ENCODE measurements around the gene RHOBTB3. TPM values are rescaled to one million over a fixed set of nuclear protein-coding genes. Genes with fewer than 3 reads are reported as not detected.

The RHOBTB3 gene
- total RNA-seq, 1 donor from 2014 or later, result 66.9 TPM

DNA sequence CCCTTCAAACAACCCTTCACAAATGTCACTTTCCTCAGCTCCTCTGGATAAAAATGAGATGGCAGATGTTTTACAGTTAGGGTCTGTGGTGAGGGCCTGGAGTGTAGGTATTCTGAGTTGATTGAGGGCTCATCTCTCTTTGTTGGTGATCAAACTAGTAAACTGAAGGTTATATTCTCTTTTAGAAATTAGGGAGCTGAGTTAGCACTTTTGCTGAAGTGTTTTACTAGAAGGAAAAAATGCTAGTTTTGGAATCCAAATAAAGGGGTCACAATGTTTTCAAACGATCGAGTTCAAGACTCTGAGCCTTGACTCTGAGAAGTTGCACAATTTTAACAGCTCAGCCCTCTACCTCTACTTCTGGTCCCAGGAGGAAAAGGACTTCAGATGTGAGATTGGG is 23.4 kb downstream of the RHOBTB3 start:
- Mint-ChIP-seq H3K9me3 (no peaks in the 10 kb centered on the region), H3K27ac (ENCODE audit: unreplicated experiment) (no peak overlapping the region), H3K4me1 (peaks cover 2% of the 10 kb centered on the region), H3K4me3 (no peak overlapping the region), H3K36me3 (ENCODE audit: low read depth) (peaks cover 20% of the 10 kb centered on the region), H3K27me3 (ENCODE audit: low read depth) (no peaks in the 10 kb centered on the region)
- no peak for DNase-seq (ENCODE audit: low read depth, low spot score)
- TF ChIP-seq, protein P1, sequence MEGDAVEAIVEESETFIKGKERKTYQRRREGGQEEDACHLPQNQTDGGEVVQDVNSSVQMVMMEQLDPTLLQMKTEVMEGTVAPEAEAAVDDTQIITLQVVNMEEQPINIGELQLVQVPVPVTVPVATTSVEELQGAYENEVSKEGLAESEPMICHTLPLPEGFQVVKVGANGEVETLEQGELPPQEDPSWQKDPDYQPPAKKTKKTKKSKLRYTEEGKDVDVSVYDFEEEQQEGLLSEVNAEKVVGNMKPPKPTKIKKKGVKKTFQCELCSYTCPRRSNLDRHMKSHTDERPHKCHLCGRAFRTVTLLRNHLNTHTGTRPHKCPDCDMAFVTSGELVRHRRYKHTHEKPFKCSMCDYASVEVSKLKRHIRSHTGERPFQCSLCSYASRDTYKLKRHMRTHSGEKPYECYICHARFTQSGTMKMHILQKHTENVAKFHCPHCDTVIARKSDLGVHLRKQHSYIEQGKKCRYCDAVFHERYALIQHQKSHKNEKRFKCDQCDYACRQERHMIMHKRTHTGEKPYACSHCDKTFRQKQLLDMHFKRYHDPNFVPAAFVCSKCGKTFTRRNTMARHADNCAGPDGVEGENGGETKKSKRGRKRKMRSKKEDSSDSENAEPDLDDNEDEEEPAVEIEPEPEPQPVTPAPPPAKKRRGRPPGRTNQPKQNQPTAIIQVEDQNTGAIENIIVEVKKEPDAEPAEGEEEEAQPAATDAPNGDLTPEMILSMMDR (conservative IDR thresholded peaks at IDR 0.05), result no peak

DNA sequence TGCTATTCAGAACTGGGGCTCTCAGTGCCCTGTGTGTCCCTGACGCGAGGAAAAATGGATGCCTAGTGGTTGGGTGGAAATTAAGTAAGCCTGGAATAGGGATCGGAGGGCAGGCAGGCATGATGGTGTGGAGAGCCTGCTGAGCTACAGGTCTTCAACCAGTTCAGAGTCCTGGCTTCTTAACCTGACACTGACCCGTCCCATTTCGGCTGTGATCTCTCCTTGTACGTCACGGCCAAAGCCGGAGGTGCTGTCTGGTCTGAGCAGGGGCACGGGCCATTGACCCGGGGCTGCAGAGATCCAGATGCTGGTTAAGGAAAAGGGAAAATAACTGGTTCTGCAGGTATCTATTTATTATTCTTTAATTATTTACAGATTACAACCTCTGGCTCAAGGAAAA is 27.9 kb downstream of the RHOBTB3 start:
- TF ChIP-seq, protein P1 (conservative IDR thresholded peaks at IDR 0.05), result no peak
- Mint-ChIP-seq H3K27ac (ENCODE audit: unreplicated experiment) (no peak overlapping the region), H3K4me1 (peaks cover 4% of the 10 kb centered on the region), H3K4me3 (no peak overlapping the region), H3K9me3 (no peaks in the 10 kb centered on the region), H3K27me3 (ENCODE audit: low read depth) (no peaks in the 10 kb centered on the region), H3K36me3 (ENCODE audit: low read depth) (peaks cover 4% of the 10 kb centered on the region)
- DNase-seq (ENCODE audit: low read depth, low spot score), result no peak

DNA sequence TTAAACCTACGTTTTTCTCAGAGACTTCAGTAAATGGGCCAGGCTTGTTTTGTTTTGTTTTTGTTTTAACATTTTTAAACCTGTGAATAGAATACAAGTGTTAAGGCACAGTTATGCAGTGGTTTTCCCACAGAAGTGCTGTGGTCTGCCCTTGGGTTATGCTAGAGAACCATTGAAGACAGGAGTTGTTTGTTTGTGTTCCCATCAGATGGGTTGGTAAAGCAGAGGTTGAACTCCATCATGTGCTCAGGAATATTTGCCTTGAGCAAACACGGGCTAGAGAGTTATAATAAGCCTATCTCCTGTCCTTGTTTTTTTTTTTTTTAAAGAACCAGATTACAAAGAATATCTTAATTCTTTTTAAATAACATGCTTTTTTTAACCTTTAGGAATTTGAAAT is 28.5 kb downstream of the RHOBTB3 start:
- Mint-ChIP-seq H3K27ac (ENCODE audit: unreplicated experiment) (no peak overlapping the region), H3K36me3 (ENCODE audit: low read depth) (peaks cover 4% of the 10 kb centered on the region), H3K4me1 (peaks cover 4% of the 10 kb centered on the region), H3K9me3 (no peaks in the 10 kb centered on the region), H3K27me3 (ENCODE audit: low read depth) (no peaks in the 10 kb centered on the region), H3K4me3 (no peak overlapping the region)
- TF ChIP-seq, protein P1 (conservative IDR thresholded peaks at IDR 0.05), result no peak
- DNase-seq (ENCODE audit: low read depth, low spot score), result no peak

DNA sequence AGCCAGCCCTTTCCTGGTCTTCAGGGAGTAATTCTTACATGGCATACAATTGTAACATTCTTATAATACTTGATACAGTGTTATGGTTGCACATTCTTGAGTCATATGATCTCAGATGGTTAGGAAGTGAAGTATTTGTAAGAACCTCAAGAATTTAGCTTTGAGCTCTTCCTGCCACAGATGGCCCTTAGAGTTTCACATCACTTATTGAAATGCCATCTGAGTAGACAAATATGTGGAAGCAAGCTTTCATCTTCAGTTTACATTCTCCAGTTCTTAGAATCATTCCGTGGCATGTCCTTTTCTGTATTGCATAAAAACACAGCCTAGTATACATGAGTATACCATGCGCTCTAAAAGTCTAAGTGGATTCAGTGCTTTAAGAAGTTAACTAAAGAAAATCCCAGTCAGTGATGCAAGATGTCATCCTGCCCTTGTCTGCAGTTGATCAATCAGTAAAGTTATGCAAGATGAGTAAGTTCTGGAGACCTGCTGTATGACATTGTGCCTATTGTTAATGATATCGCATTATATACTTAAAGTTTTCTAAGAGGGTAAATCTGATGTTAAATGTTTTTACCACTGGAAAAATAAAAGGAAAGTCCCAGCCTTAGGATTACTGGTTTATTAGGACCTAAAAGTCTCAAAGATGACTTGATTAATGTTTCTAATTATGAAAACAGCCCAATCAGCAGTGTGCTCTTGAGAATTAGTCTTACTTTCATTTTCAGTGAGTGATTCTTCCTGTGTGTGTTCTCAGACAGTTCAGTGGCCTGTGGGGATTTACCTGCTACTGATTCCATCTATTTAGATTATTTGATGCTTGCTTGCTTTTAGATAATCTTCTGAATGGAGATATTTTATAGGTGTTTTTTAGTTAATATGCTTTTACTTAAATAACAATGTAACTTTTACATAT is 29.4 kb downstream of the RHOBTB3 start:
- H3K27me3 Mint-ChIP-seq (ENCODE audit: low read depth), result no peaks in the 10 kb centered on the region
- peaks cover 4% of the 10 kb centered on the region for H3K4me1 Mint-ChIP-seq
- H3K27ac Mint-ChIP-seq (ENCODE audit: unreplicated experiment), result no peak overlapping the region
- H3K4me3 Mint-ChIP-seq, result no peak overlapping the region
- no peak for DNase-seq (ENCODE audit: low read depth, low spot score)
- H3K9me3 Mint-ChIP-seq, result no peaks in the 10 kb centered on the region
- H3K36me3 Mint-ChIP-seq (ENCODE audit: low read depth), result peaks cover 7% of the 10 kb centered on the region
- TF ChIP-seq, protein P1 (conservative IDR thresholded peaks at IDR 0.05), result no peak

DNA sequence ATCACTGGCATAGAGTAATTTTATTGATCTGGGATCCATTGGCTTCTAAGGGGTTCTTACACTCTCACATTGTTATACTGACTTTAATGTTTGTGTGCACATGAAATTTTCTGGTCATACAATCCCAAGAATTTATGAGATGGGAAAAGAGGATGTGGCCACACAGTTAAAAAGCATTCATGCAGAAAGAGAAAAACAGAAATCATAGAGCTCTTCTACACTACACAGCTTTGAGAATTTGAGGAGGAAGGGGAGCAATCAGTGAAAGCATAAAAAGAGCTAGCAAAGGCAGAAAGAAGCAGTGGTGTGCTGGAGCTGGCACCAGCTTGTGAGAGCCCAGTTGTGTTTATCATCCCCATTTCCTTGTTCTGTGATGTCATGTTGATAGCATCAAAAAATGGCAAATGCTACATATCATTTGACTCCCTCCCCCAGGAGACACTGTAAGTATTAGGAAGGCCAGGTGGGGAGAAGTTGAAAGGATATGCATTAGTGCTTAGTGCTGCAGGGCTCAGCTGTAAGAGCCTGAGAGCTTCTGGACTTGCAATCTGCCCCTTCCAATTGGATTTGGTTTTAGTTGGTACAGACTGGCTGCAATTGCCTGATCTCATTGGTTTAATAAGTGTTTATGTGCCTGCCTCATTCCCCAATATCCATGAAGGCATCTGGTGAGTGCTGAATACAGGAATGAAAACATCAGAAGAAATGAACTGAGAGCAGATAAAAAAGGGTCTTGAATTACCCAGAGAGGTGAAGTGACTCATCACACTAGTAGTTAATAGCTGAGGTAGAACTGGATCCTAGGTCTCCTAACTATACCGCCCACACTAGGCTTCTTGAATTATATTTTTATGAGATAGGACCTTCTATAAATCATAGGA is 30.9 kb downstream of the RHOBTB3 start:
- Mint-ChIP-seq H3K27ac (ENCODE audit: unreplicated experiment) (peak overlapping the region; percentile 46), H3K4me3 (no peak overlapping the region), H3K4me1 (peaks cover 4% of the 10 kb centered on the region), H3K27me3 (ENCODE audit: low read depth) (no peaks in the 10 kb centered on the region), H3K36me3 (ENCODE audit: low read depth) (peaks cover 7% of the 10 kb centered on the region), H3K9me3 (no peaks in the 10 kb centered on the region)
- TF ChIP-seq, protein P1 (conservative IDR thresholded peaks at IDR 0.05), result no peak
- DNase-seq (ENCODE audit: low read depth, low spot score), result no peak

Measured in neural crest cell (in vitro differentiated cells).